ENCODE data around the gene HYAL3. TPM values are rescaled to one million over a fixed set of nuclear protein-coding genes. Genes with fewer than 3 reads are reported as not detected.

Gene HYAL3
- total RNA-seq, 4 donors from 2014 or later = 1.9 to 3.9 (median 3.3) TPM; not detected in 1

- peak; percentile 96 to 97 for DNase-seq
- peaks cover 0 to 8% of the 10 kb centered on the region in 2 donors for H3K4me1 ChIP-seq
- intact Hi-C loops (cut with DNase I; ENCODE audit: low total_unique reads) = no loop called here
Observed at GRCh38 chr3:50327943-50328691, 28.9 kb upstream of the HYAL3 start, which contains the start of gene TUSC2. TUSC2 (minus strand) TSS chr3:50328223; CDS start chr3:50328099, 124 bp downstream.

GRCh38 chr3:50327129-50327528, 27.9 kb upstream of the HYAL3 start:
- H3K27me3 ChIP-seq = no peaks in the 10 kb centered on the region
- DNase-seq = no peak
- H3K27ac ChIP-seq = peak overlapping the region in 1 of 2 donors; percentile 61
- intact Hi-C loops (cut with DNase I; ENCODE audit: low total_unique reads) = no loop called here
- no peaks in the 10 kb centered on the region for H3K36me3 ChIP-seq
- H3K4me3 ChIP-seq = peak overlapping the region; percentile 70 to 72
- H3K4me1 ChIP-seq = peaks cover 0 to 13% of the 10 kb centered on the region in 2 donors
- H3K9me3 ChIP-seq = no peaks in the 10 kb centered on the region
- TF ChIP-seq CTCF (IDR thresholded peaks at IDR 0.05) = no peak

More at GRCh38 chr3:50327943-50328691, 28.9 kb upstream of the HYAL3 start, which contains the start of gene TUSC2:
- Histone ChIP-seq H3K9me3 (no peaks in the 10 kb centered on the region), H3K27me3 (no peaks in the 10 kb centered on the region), H3K36me3 (no peaks in the 10 kb centered on the region), H3K4me3 (peak within 1 kb of the TSS; percentile 70 to 72), H3K27ac (peak within 1 kb of the TSS; percentile 61 to 79)
- TF ChIP-seq POLR2A (IDR thresholded peaks at IDR 0.05) = peak; percentile 45 to 75
- peak in 1 of 4 experiments; percentile 5 for TF ChIP-seq CTCF (IDR thresholded peaks at IDR 0.05)

GRCh38 chr3:50326182-50326541, 27.0 kb upstream of the HYAL3 start:
- Histone ChIP-seq H3K4me3 (no peak overlapping the region), H3K27ac (peak overlapping the region in 1 of 2 donors; percentile 95), H3K9me3 (no peaks in the 10 kb centered on the region), H3K27me3 (no peaks in the 10 kb centered on the region), H3K36me3 (no peaks in the 10 kb centered on the region), H3K4me1 (peaks cover 0 to 13% of the 10 kb centered on the region in 2 donors)
- TF ChIP-seq CTCF (IDR thresholded peaks at IDR 0.05) = no peak
- TF ChIP-seq POLR2A (IDR thresholded peaks at IDR 0.05) = no peak
- intact Hi-C loops (cut with DNase I; ENCODE audit: low total_unique reads) = no loop called here
- DNase-seq = peak in 1 of 2 donors; percentile 19

- H3K4me1 ChIP-seq = peaks cover 0 to 13% of the 10 kb centered on the region in 2 donors
Observed at GRCh38 chr3:50325497-50326181, 26.4 kb upstream of the HYAL3 start.

More at GRCh38 chr3:50325497-50326181, 26.4 kb upstream of the HYAL3 start:
- H3K36me3 ChIP-seq = no peaks in the 10 kb centered on the region
- TF ChIP-seq POLR2A (IDR thresholded peaks at IDR 0.05) (no peak), CTCF (IDR thresholded peaks at IDR 0.05) (no peak)
- H3K9me3 ChIP-seq = no peaks in the 10 kb centered on the region
- intact Hi-C loops (cut with DNase I; ENCODE audit: low total_unique reads) = no loop called here
- H3K27me3 ChIP-seq = no peaks in the 10 kb centered on the region
- peak overlapping the region; percentile 95 to 96 for H3K27ac ChIP-seq
- H3K4me3 ChIP-seq = no peak overlapping the region
- no peak for DNase-seq
